OCI-LY7 (cell line): ENCODE data around the gene KREMEN2.
A peak's percentile ranks its signal among the peaks of the same experiment; 100 is the strongest.

ENCODE experiments used
- EZH2phosphoT487 ChIP-seq: fragments of 200-600 bp; sonication (generic); IDR thresholded peaks from 2 replicates; pipeline ENCODE4 v1.6.1; 2018; ENCODE audit warnings: low read depth, borderline replicate concordance, mild to moderate bottlenecking, mixed run types, antibody characterized with exemption, low read length, moderate library complexity, mixed read lengths
- TF ChIP-seq, protein P1 (sequence below): fragments of 200-600 bp; sonication (generic); conservative IDR thresholded peaks from 2 replicates; pipeline ENCODE4 v1.5.1; 2014; ENCODE audit warnings: mild to moderate bottlenecking, antibody characterized with exemption, low read length, moderate library complexity, mixed read lengths

DNA sequence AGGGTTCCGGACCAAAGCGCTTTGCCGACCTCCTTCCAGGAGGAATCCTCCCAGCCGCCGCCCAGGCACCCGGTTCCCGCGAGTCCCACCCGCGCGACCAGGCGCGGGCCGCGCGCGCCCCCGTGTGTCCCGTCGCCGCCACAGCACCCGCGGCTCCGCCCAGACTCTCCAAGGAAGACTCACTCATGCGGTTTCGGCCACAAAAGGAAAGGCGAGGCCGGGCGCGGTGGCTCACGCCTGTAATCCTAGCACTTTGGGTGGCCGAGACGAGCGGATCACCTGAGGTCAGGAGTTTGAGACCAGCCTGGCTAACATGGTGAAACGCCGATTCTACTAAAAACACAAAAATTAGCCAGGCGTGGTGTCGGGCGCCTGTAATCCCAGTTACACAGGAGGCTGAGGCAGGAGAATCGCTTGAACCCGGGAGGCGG lies 19.6 kb downstream of the KREMEN2 start:
- TF ChIP-seq, protein P1, sequence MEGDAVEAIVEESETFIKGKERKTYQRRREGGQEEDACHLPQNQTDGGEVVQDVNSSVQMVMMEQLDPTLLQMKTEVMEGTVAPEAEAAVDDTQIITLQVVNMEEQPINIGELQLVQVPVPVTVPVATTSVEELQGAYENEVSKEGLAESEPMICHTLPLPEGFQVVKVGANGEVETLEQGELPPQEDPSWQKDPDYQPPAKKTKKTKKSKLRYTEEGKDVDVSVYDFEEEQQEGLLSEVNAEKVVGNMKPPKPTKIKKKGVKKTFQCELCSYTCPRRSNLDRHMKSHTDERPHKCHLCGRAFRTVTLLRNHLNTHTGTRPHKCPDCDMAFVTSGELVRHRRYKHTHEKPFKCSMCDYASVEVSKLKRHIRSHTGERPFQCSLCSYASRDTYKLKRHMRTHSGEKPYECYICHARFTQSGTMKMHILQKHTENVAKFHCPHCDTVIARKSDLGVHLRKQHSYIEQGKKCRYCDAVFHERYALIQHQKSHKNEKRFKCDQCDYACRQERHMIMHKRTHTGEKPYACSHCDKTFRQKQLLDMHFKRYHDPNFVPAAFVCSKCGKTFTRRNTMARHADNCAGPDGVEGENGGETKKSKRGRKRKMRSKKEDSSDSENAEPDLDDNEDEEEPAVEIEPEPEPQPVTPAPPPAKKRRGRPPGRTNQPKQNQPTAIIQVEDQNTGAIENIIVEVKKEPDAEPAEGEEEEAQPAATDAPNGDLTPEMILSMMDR, result peak; percentile 90
- no peak for TF ChIP-seq EZH2phosphoT487
